ENCODE results near the gene WASF2.

WASF2 gene

GRCh38 chr1:27380766-27381733, 108.9 kb downstream of the WASF2 start:
- H3K9ac ChIP-seq (ENCODE audit: low read depth, low read length, poor library complexity), result no peak overlapping the region
- no peak overlapping the region for H3K14ac ChIP-seq (ENCODE audit: low read length)
- H2BK15ac ChIP-seq (ENCODE audit: low read length), result no peak overlapping the region
- no peak overlapping the region for H2BK12ac ChIP-seq (ENCODE audit: low read length)
- WGBS, 2 donors (ENCODE audit: extremely low coverage in 2 of 2, insufficient read length in 2 of 2, insufficient replicate concordance in 1 of 2), result no CpG with 5 or more reads among the region's 12 CpGs
- no peak overlapping the region for H2AK5ac ChIP-seq (ENCODE audit: low read depth, low read length)
- no peak for DNase-seq (ENCODE audit: low spot score)
- H3K36me3 ChIP-seq (replicated peaks in 1 of 2; ENCODE audit: control insufficient read depth in 2 of 2, insufficient read depth in 2 of 2, low read length in 2 of 2), result no peaks in the 10 kb centered on the region
- H3K4me2 ChIP-seq (ENCODE audit: insufficient read depth, low read length, poor library complexity, severe bottlenecking), result no peak overlapping the region
- H3K27ac ChIP-seq (replicated peaks; ENCODE audit: low read length), result no peak overlapping the region
- H3K9me3 ChIP-seq (replicated peaks in 1 of 2; ENCODE audit: control insufficient read depth in 2 of 2, insufficient read depth in 1 of 2, low read depth in 1 of 2, low read length in 2 of 2), result no peaks in the 10 kb centered on the region
- H3K4me3 ChIP-seq (ENCODE audit: low read length in 2 of 2), result no peak overlapping the region
- no peak overlapping the region for H4K8ac ChIP-seq (ENCODE audit: low read depth, low read length)
- H3K18ac ChIP-seq (ENCODE audit: low read length), result no peak overlapping the region
- no peak overlapping the region for H3K4ac ChIP-seq (ENCODE audit: low read length)
- H4K91ac ChIP-seq (ENCODE audit: low read depth, low read length, poor library complexity), result no peak overlapping the region
- H3K79me1 ChIP-seq (ENCODE audit: low read depth, low read length), result no peaks in the 10 kb centered on the region
- H2AFZ ChIP-seq (ENCODE audit: low read length), result no peak overlapping the region
- H3K27me3 ChIP-seq (ENCODE audit: control insufficient read depth in 3 of 3, insufficient read depth in 3 of 3, low read depth in 1 of 3, low read length in 3 of 3), result peaks cover 0 to 43% (median 19%) of the 10 kb centered on the region in 3 experiments
- no peak overlapping the region for H2BK5ac ChIP-seq (ENCODE audit: low read length)
- H3K23ac ChIP-seq (ENCODE audit: low read depth, low read length, poor library complexity), result no peak overlapping the region
- no peak overlapping the region for H2BK120ac ChIP-seq (ENCODE audit: low read depth, low read length)
- peaks cover 0 to 5% of the 10 kb centered on the region in 2 donors for H3K4me1 ChIP-seq (ENCODE audit: control insufficient read depth in 2 of 2, insufficient read depth in 1 of 2, low read depth in 1 of 2, low read length in 2 of 2)

DNA sequence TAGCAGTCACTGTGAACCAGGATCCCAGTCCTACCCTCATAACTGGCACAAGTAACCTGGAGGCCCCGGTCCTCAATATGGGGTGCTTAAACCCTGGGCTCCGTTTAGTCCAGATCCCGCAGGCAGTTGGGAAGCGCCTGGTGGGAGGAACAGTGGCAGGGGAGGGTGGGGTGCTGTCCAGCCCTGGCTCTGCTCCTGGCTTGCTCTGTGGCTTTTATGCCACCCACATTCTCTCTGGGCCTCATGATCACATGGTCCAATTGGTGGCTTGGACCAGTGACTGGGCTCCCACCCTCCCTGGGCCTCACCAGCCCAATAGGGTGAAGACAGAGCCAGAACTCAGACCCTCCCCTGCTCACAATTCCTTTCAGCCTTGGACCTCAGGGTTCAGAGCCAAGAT, 109.7 kb downstream of the WASF2 start:
- Histone ChIP-seq H4K8ac (ENCODE audit: low read depth, low read length) (no peak overlapping the region), H3K27ac (replicated peaks; ENCODE audit: low read length) (no peak overlapping the region), H3K36me3 (replicated peaks in 1 of 2; ENCODE audit: control insufficient read depth in 2 of 2, insufficient read depth in 2 of 2, low read length in 2 of 2) (no peaks in the 10 kb centered on the region), H3K27me3 (ENCODE audit: control insufficient read depth in 3 of 3, insufficient read depth in 3 of 3, low read depth in 1 of 3, low read length in 3 of 3) (peaks cover 0 to 43% (median 19%) of the 10 kb centered on the region in 3 experiments), H2AFZ (ENCODE audit: low read length) (no peak overlapping the region), H3K18ac (ENCODE audit: low read length) (no peak overlapping the region), H3K4me2 (ENCODE audit: insufficient read depth, low read length, poor library complexity, severe bottlenecking) (no peak overlapping the region), H2BK5ac (ENCODE audit: low read length) (no peak overlapping the region), H3K9me3 (replicated peaks in 1 of 2; ENCODE audit: control insufficient read depth in 2 of 2, insufficient read depth in 1 of 2, low read depth in 1 of 2, low read length in 2 of 2) (no peaks in the 10 kb centered on the region), H3K4me3 (ENCODE audit: low read length in 2 of 2) (no peak overlapping the region), H3K4ac (ENCODE audit: low read length) (no peak overlapping the region), H3K79me1 (ENCODE audit: low read depth, low read length) (no peaks in the 10 kb centered on the region), H3K4me1 (ENCODE audit: control insufficient read depth in 2 of 2, insufficient read depth in 1 of 2, low read depth in 1 of 2, low read length in 2 of 2) (peaks cover 0 to 5% of the 10 kb centered on the region in 2 donors), H2AK5ac (ENCODE audit: low read depth, low read length) (no peak overlapping the region), H2BK15ac (ENCODE audit: low read length) (peak overlapping the region; percentile 11), H2BK120ac (ENCODE audit: low read depth, low read length) (no peak overlapping the region), H4K91ac (ENCODE audit: low read depth, low read length, poor library complexity) (no peak overlapping the region), H3K9ac (ENCODE audit: low read depth, low read length, poor library complexity) (no peak overlapping the region), H3K23ac (ENCODE audit: low read depth, low read length, poor library complexity) (no peak overlapping the region), H2BK12ac (ENCODE audit: low read length) (no peak overlapping the region), H3K14ac (ENCODE audit: low read length) (no peak overlapping the region)
- WGBS, 2 donors (ENCODE audit: extremely low coverage in 2 of 2, insufficient read length in 2 of 2, insufficient replicate concordance in 1 of 2), result no CpG with 5 or more reads among the region's 4 CpGs
- DNase-seq (ENCODE audit: low spot score), result no peak

DNA sequence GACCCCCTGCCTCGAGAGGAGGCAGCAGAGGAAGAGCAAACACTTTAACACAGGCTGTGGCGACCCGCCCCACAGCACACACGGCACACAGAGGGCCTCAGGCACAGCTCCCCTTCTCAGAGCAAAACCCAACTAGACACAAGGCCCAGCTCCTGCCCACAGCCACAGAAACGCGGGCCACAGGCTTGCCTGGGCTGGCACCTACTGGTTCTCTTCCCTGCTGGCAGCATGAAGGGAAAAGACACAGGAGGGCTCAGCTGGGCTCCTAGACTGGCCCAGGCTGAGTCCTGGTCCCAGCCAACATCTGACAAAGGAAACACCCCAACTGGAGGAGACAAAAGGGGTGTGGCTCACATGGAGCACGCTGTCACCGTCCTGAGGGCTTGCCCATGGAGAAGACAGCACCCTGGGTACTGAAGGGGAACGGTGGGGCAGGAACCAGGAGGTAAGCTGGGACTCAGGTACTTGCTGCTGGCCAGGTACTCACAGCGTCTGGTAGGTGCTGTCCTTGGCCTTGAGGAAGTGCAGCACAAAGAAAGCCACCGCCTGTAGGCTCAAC, 110.3 kb downstream of the WASF2 start:
- H4K8ac ChIP-seq (ENCODE audit: low read depth, low read length), result no peak overlapping the region
- H3K23ac ChIP-seq (ENCODE audit: low read depth, low read length, poor library complexity), result peak overlapping the region; percentile 37
- no peak overlapping the region for H2BK120ac ChIP-seq (ENCODE audit: low read depth, low read length)
- no CpG with 5 or more reads among the region's 11 CpGs for WGBS, 2 donors (ENCODE audit: extremely low coverage in 2 of 2, insufficient read length in 2 of 2, insufficient replicate concordance in 1 of 2)
- peak overlapping the region; percentile 11 for H2BK12ac ChIP-seq (ENCODE audit: low read length)
- no peak for DNase-seq (ENCODE audit: low spot score)
- H3K27me3 ChIP-seq (ENCODE audit: control insufficient read depth in 3 of 3, insufficient read depth in 3 of 3, low read depth in 1 of 3, low read length in 3 of 3), result peaks cover 0 to 43% (median 19%) of the 10 kb centered on the region in 3 experiments
- H3K18ac ChIP-seq (ENCODE audit: low read length), result peak overlapping the region; percentile 26
- H3K4ac ChIP-seq (ENCODE audit: low read length), result no peak overlapping the region
- no peaks in the 10 kb centered on the region for H3K9me3 ChIP-seq (replicated peaks in 1 of 2; ENCODE audit: control insufficient read depth in 2 of 2, insufficient read depth in 1 of 2, low read depth in 1 of 2, low read length in 2 of 2)
- H2AK5ac ChIP-seq (ENCODE audit: low read depth, low read length), result peak overlapping the region; percentile 57
- H3K4me2 ChIP-seq (ENCODE audit: insufficient read depth, low read length, poor library complexity, severe bottlenecking), result no peak overlapping the region
- H2BK5ac ChIP-seq (ENCODE audit: low read length), result no peak overlapping the region
- no peak overlapping the region for H3K9ac ChIP-seq (ENCODE audit: low read depth, low read length, poor library complexity)
- peak overlapping the region; percentile 11 for H2BK15ac ChIP-seq (ENCODE audit: low read length)
- H3K14ac ChIP-seq (ENCODE audit: low read length), result no peak overlapping the region
- no peaks in the 10 kb centered on the region for H3K79me1 ChIP-seq (ENCODE audit: low read depth, low read length)
- H3K36me3 ChIP-seq (replicated peaks in 1 of 2; ENCODE audit: control insufficient read depth in 2 of 2, insufficient read depth in 2 of 2, low read length in 2 of 2), result no peaks in the 10 kb centered on the region
- peak overlapping the region; percentile 21 for H2AFZ ChIP-seq (ENCODE audit: low read length)
- H3K27ac ChIP-seq (replicated peaks; ENCODE audit: low read length), result no peak overlapping the region
- peaks cover 0 to 5% of the 10 kb centered on the region in 2 donors for H3K4me1 ChIP-seq (ENCODE audit: control insufficient read depth in 2 of 2, insufficient read depth in 1 of 2, low read depth in 1 of 2, low read length in 2 of 2)
- no peak overlapping the region for H4K91ac ChIP-seq (ENCODE audit: low read depth, low read length, poor library complexity)
- H3K4me3 ChIP-seq (ENCODE audit: low read length in 2 of 2), result no peak overlapping the region

Measured in neuronal stem cell (in vitro differentiated cells).